Stimulated activated CD4-positive, alpha-beta T cell treated with anti-CD3 and anti-CD28 coated beads, Interleukin-4, amount 100 ng/mL, for 24 hours (primary cell): ENCODE data around the gene SAMD15.
"Not testable (repeated sequence)": the region's sequence is repeated elsewhere in the genome, so short reads cannot be mapped to it uniquely, and the experiment has no call there.

Experiments used
- DNase-seq: peaks from one replicate; pipeline ENCODE4 v3.0.0-alpha.2; 2020

Gene SAMD15

GRCh38 chr14:77376771-77377501, at the start of gene SAMD15, which contains the start of gene TMED8:
TSS of gene SAMD15 (plus strand) at chr14:77377379. CDS start at chr14:77377419, 40 bp downstream.
TSS of gene TMED8 (minus strand) at chr14:77377094. CDS start at chr14:77377053, 41 bp downstream.
- peak; percentile 82 for DNase-seq

- DNase-seq = no peak
These were observed 47.3 kb upstream of the SAMD15 start for GRCh38 chr14:77329872-77330271.

GRCh38 chr14:77335576-77335975, 41.6 kb upstream of the SAMD15 start:
- no peak for DNase-seq

- not testable (repeated sequence) for DNase-seq
These were observed 39.9 kb upstream of the SAMD15 start for GRCh38 chr14:77337255-77337654.

- DNase-seq = no peak
These were observed 39.3 kb upstream of the SAMD15 start for GRCh38 chr14:77337880-77338279.

DNA sequence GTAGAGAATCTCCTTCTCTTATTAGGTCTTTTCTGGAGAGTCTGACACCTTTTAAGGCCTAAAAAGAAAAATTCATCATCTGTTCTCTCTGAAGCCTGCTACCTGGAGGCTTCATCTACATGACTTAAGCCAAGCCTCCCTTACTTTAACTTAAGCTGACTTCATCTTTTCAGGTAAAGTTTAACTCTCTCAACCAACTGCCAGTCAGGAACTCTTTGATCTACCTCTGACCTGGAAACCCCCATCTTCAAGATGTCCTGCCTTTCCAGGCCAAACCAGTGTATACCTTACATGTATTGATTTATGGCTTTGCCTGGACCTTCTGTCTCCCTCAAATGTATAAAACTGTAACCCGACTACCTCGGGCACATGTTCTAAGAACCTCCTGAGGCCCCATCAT, 38.9 kb upstream of the SAMD15 start:
- DNase-seq = no peak

DNA sequence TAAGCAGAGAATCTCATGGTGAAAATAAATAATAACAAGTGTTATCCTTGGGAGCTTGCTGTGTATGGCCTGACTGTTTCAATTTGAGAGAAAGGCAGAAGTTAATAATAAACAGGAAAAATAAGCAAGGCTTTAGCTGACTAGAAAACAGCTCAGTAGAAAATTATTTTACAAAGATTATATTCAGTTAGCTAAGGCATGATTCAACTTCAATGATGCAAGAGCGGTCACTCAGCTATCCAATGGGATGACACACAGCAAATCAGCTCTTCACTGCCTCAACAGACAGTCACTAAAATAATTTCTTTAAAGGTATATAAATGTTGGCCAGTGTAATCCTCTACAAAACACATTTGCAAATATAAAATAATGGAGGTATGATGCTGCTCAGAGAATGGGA, 37.8 kb upstream of the SAMD15 start:
- DNase-seq = no peak

GRCh38 chr14:77340389-77340788, 36.8 kb upstream of the SAMD15 start:
- no peak for DNase-seq

- no peak for DNase-seq
These were observed 34.3 kb upstream of the SAMD15 start for GRCh38 chr14:77342726-77343397.

GRCh38 chr14:77343662-77344061, 33.5 kb upstream of the SAMD15 start:
- no peak for DNase-seq

DNA sequence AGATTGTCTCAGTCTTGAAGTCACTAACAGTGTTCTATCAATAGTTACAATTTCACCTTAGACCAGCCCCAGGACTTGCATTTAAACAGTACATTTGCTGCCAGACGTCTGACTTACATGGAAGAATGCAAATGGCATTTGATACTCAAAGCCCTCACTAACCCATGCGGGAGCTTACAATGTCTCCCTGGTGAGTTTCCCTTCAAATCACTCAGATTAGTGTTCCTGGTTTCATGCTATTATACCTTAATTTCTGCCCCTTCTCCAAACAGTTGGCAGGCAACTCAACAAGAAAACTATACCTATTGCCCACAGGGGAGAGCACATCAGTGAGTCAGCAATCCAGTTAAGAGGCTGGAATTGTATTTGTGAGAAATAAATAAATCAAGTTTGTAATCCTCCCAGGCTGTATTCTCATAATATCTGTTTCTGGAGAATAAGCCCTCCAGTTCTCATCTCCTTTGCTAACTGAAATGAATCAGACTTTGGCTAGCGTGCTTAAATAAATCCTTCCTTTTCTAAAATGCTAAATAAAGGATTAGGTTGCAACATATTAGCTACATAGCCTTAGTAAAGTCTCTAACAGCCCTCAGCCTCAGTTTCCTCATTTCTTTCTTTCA, 32.7 kb upstream of the SAMD15 start:
- DNase-seq = no peak

DNA sequence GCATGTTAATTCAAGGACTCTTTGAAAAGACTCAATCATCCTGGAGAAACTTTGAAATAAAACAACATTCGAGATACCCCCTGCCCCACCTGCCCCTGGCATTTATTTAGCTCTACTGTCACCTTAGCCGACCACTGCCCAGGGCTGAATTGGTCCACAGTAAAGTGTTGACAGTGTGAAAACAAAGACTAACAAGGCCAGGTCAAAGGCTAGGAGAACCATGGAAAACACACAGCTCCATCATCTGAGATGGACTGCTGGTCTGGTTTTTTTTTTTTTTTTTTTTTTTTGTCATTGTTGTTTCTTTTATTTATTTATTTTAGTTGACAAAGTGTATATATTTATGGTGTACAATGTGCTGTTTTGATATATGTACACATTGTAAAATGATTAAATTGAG, 30.7 kb upstream of the SAMD15 start:
- no peak for DNase-seq

DNA sequence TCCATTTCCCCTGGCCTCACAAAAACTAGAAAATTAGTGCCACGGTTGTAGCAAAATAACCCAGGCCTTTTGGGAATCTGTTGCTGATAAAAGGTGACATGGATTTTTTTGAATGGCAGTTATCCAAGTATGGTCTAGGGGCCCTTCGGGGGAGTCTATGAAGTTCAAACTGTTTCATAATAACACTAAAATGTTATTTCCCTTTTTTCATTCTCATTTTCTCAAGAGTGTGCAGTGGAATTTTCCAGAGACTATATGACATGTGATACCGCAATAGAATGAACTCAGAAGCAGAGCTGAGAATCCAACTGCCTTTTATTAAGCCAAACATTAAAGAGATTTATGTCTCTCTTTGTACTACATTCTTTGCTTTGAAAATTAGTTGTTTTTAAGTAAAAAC, 29.4 kb upstream of the SAMD15 start:
- no peak for DNase-seq

DNA sequence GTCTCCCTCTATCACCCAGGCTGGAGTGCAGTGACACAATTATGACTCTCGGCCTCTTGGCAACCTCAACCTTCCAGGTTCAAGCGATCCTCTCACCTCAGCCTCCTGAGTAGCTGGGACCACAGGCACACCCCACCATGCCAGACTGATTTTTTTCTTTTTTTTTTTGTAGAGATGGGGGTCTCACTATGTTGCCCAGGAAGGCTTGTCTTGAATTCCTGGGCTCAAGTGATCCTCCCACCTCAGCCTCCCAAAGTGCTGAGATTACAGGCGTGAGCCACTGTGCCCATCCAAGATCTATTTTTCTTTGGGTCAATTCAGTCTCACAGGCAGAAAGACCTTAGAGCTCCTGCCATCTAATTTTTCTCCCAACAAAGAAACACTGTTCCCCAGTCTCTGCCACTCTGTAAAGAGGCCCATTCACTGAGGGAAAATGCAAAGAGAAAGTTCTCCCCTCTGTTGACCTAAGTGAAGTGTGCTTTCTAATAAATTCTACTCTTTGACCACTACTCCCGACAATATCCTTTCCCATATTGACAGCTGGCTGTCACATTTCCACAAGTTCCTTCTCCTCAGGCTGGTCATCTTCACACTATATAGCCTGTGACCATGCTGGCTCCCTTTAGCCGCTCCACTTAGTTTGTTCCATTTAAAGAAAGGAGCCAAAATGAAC, 23.6 kb upstream of the SAMD15 start:
- no peak for DNase-seq

GRCh38 chr14:77355811-77356210, 21.4 kb upstream of the SAMD15 start:
- no peak for DNase-seq

DNA sequence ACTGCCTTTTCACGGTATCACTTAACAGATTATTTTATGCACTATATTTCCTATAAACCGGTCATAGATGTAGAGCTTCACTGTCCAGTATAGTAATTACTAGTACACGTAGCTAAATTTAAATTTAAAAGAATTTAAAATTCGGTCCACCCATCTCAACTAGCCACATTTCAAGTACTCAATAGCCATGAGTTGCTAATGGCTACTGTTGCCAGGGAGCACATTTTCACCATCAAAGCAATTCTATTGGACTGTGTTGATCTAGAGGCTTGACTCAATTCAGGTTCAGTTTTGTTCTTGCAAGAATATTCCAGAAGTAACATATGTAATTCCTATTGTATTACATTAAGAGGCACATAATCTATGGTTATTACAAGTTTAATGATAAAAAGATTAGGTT, 20.3 kb upstream of the SAMD15 start:
- DNase-seq = no peak

DNA sequence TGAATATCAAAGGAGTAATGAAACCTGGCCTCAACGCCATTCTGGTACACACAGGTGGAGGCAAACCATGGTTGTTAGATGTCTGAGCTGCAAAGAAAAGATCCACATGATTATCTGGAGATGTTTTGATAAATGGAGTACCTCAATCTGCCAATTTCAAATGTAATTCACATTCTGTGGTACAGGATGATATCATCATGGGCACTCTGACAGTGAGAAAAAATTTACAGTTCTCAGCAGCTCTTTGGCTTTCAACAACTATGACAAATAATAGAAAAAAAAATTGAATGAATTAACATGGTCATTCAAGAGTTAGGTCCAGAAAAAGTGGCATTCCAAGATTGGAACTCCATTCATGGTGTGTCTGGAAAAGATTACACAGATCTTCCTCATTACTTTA, 17.6 kb upstream of the SAMD15 start:
- DNase-seq = no peak

- DNase-seq = no peak
These were observed 13.0 kb upstream of the SAMD15 start for GRCh38 chr14:77364146-77364545.

DNA sequence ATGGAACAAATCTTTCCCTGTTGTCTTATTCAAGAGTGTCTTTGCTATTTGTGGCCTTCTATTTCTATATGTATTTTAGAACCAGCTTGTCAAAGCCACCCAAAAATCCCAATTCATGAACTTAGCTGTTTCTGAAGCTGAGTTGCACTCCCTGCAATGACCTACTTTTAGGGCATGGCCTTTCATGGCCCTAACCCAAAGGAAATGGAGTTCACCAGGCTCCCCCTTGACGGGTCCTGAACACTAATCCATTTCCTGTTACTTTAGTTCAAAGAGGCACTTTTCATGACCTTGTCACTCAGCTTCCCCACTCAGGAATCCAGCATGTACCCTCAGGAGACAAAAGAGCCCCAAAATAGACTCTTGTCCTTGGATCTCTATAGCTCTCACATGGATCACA, 7.9 kb upstream of the SAMD15 start:
- peak; percentile 6 for DNase-seq

DNA sequence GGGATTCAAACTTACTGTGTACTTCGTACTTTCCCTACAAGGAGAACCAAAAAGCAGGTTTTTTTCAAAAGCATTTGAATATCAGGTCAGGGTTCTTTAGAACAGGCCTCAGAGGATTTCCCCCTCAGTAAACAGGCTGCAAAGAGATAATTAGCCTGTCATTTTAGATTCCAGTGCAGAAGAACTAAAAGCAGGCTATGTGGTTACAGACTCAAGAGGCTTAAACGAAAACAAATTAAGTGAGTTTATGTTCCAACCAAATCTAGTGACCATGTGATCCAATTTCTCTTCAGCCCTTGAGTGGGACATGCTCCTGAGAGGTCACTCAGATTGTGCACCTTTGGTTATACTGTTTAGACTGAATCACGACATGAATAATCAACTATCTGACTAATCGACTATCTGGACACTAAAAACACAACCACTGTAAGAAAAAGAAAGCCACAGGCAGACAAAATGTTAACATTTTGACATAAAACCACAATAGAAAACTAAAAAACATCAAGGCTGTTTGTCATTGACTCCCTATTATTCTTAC, 4.8 kb upstream of the SAMD15 start:
- no peak for DNase-seq

DNA sequence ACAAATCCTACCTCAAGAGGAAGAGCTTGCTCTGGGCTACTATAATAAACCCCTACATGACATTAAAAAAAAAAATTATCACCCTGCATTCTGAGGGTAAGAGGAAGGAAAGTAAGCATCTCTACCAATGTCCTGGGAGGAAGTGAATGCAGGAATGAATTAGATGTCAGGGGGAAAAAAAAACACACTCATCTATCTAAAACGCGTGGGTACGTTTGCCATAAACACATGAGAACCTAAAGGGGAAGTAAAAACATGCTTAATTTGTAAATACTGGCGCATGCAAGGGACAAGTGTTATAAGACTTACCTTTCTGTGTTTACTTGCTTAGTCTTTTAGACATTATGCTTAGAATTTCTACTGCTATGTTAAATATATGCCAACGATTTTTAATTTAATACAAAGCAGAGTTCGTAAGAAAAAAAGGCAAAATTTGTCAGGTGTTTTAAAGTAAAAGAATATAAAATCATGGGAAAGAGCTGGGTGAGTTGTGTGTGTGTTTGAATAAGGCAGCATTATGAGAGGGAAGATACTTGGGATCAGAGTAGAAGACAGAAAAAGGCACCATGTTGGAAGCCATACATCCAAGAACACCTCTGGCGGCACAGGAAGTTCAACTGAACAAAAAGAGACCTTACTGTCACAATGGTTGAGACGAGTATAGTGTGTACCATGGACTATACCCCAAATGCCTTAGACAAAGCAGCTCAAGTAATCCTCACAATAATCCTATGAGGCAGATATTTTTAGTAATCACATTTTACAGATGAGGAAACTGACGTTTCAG, 1.8 kb upstream of the SAMD15 start:
- no peak for DNase-seq
